ENCODE data around the gene RAB11FIP3. TPM values are rescaled to one million over a fixed set of nuclear protein-coding genes. Genes with fewer than 3 reads are reported as not detected.

RAB11FIP3 gene
- total and polyA plus RNA-seq, 10 of the 15 experiments (the other 5 are each of a cell fraction or from before 2014, with no cell fraction given), result 1.2 to 27.3 (median 7.7) TPM

GRCh38 chr16:471353-472198 is 46.1 kb downstream of the RAB11FIP3 start:
- H3K27ac ChIP-seq (ENCODE audit: control insufficient read depth, insufficient read depth), result no peak overlapping the region
- 91% methylated on average over 32 of the region's 32 CpGs for WGBS (ENCODE audit: insufficient coverage, insufficient replicate concordance, low lambda C conversion rate, missing lambda C conversion rate)
- H3K9me3 ChIP-seq (replicated peaks; ENCODE audit: control insufficient read depth, insufficient read depth, low read length), result no peaks in the 10 kb centered on the region
- ChIA-PET POLR2A (no interaction called here), CTCF (no interaction called here), SMC1A (ENCODE audit: uncharacterized antibody, unreplicated experiment) (no interaction called here), RAD21 (ENCODE audit: unreplicated experiment) (no interaction called here)
- H3K4me1 ChIP-seq (ENCODE audit: control insufficient read depth, insufficient read depth, low read length), result no peaks in the 10 kb centered on the region
- H3K36me3 ChIP-seq (ENCODE audit: control insufficient read depth in 2 of 2, insufficient read depth in 2 of 2, low read length in 1 of 2), result peaks cover 5 to 8% of the 10 kb centered on the region in 2 experiments; a peak in 2 of 4 replicates
- BruUV-seq (replicated peaks), result no TSS peak
- no peak overlapping the region for H3K4me2 ChIP-seq (ENCODE audit: control insufficient read depth, insufficient read depth)
- no peaks in the 10 kb centered on the region for H3K79me2 ChIP-seq (ENCODE audit: control insufficient read depth, insufficient read depth, low read length)
- no peak overlapping the region for H3K4me3 ChIP-seq
- H4K20me1 ChIP-seq (ENCODE audit: control insufficient read depth, insufficient read depth), result no peaks in the 10 kb centered on the region
- FAIRE-seq (no peak), DNase-seq (ENCODE audit: low read depth, low spot score) (no peak), ATAC-seq (no peak)
- no peak overlapping the region for H3K9ac ChIP-seq (ENCODE audit: control insufficient read depth, insufficient read depth, low read length)
- H2AFZ ChIP-seq (ENCODE audit: control insufficient read depth, low read depth, low read length), result no peak overlapping the region
- intact Hi-C loops (cut with micrococcal nuclease; ENCODE audit: unreplicated experiment) (no loop called here), in situ Hi-C loops (cut with MboI) (no loop called here)
- no peak for TF ChIP-seq LARP7 (IDR thresholded peaks at IDR 0.05)
- peak; percentile 39; the same call in 1 of the 2 replicates for TF ChIP-seq PAX5 (IDR thresholded peaks at IDR 0.05; ENCODE audit: borderline replicate concordance, low read depth, low read length)
- H3K27me3 ChIP-seq (replicated peaks in 1 of 2; ENCODE audit: control insufficient read depth in 2 of 2, insufficient read depth in 2 of 2, low read length in 1 of 2), result no peaks in the 10 kb centered on the region

GRCh38 chr16:472199-472504 is 46.7 kb downstream of the RAB11FIP3 start:
- Histone ChIP-seq H2AFZ (ENCODE audit: control insufficient read depth, low read depth, low read length) (no peak overlapping the region), H3K79me2 (ENCODE audit: control insufficient read depth, insufficient read depth, low read length) (no peaks in the 10 kb centered on the region), H3K27me3 (replicated peaks in 1 of 2; ENCODE audit: control insufficient read depth in 2 of 2, insufficient read depth in 2 of 2, low read length in 1 of 2) (no peaks in the 10 kb centered on the region), H4K20me1 (ENCODE audit: control insufficient read depth, insufficient read depth) (no peaks in the 10 kb centered on the region), H3K9me3 (replicated peaks; ENCODE audit: control insufficient read depth, insufficient read depth, low read length) (no peaks in the 10 kb centered on the region), H3K9ac (ENCODE audit: control insufficient read depth, insufficient read depth, low read length) (no peak overlapping the region), H3K4me2 (ENCODE audit: control insufficient read depth, insufficient read depth) (no peak overlapping the region), H3K4me1 (ENCODE audit: control insufficient read depth, insufficient read depth, low read length) (no peaks in the 10 kb centered on the region), H3K36me3 (ENCODE audit: control insufficient read depth in 2 of 2, insufficient read depth in 2 of 2, low read length in 1 of 2) (peaks cover 5 to 8% of the 10 kb centered on the region in 2 experiments; a peak in 2 of 4 replicates), H3K27ac (ENCODE audit: control insufficient read depth, insufficient read depth) (no peak overlapping the region), H3K4me3 (no peak overlapping the region)
- POLR2A ChIA-PET, result no interaction called here
- RAD21 ChIA-PET (ENCODE audit: unreplicated experiment), result no interaction called here
- BruUV-seq (replicated peaks), result no TSS peak
- SMC1A ChIA-PET (ENCODE audit: uncharacterized antibody, unreplicated experiment), result no interaction called here
- WGBS (ENCODE audit: insufficient coverage, insufficient replicate concordance, low lambda C conversion rate, missing lambda C conversion rate), result 77% methylated on average over 9 of the region's 9 CpGs
- ATAC-seq (no peak), FAIRE-seq (no peak), DNase-seq (ENCODE audit: low read depth, low spot score) (no peak)
- in situ Hi-C loops (cut with MboI), result no loop called here
- CTCF ChIA-PET, result no interaction called here
- intact Hi-C loops (cut with micrococcal nuclease; ENCODE audit: unreplicated experiment), result no loop called here
- TF ChIP-seq MTA2 (IDR thresholded peaks at IDR 0.05; ENCODE audit: low read depth) (no peak), SREBF2 (IDR thresholded peaks at IDR 0.05; ENCODE audit: low read length) (no peak), HDAC2 (IDR thresholded peaks at IDR 0.05) (no peak), ZBTB4 (CRISPR knock-in tag; IDR thresholded peaks at IDR 0.05) (no peak), PAX5 (IDR thresholded peaks at IDR 0.05; ENCODE audit: borderline replicate concordance, low read depth, low read length) (no peak), PKNOX1 (IDR thresholded peaks at IDR 0.05) (no peak), ZNF274 (IDR thresholded peaks at IDR 0.05; ENCODE audit: insufficient read depth, insufficient read length) (no peak), MEF2A (IDR thresholded peaks at IDR 0.05; ENCODE audit: insufficient read depth, low read depth, low read length) (no peak), HSF1 (IDR thresholded peaks at IDR 0.05; ENCODE audit: low read depth, low read length) (no peak), KDM1A (IDR thresholded peaks at IDR 0.05; ENCODE audit: borderline replicate concordance) (no peak)
